ENCODE measurements around the gene FAAP100. TPM values are rescaled to one million over a fixed set of nuclear protein-coding genes. Genes with fewer than 3 reads are reported as not detected.

The FAAP100 gene
- total and polyA plus RNA-seq, 12 donors: 8.7 to 30.6 (median 13.3) TPM

- ATAC-seq (no peak), DNase-seq (no peak)
- no peak overlapping the region for H3K4me3 ChIP-seq
- TF ChIP-seq CTCF (IDR thresholded peaks at IDR 0.05): no peak
- H3K9me3 ChIP-seq: no peaks in the 10 kb centered on the region
- peaks cover 8 to 26% (median 22%) of the 10 kb centered on the region in 9 donors for H3K4me1 ChIP-seq
- no peak overlapping the region for H3K27ac ChIP-seq
- H3K27me3 ChIP-seq: no peaks in the 10 kb centered on the region
- peaks cover 0 to 99% (median 52%) of the 10 kb centered on the region in 9 donors for H3K36me3 ChIP-seq
- WGBS, 2 donors: 89 to 90% methylated on average over 11 of the region's 11 CpGs
- intact Hi-C loops (cut with DNase I): no loop called here
These were observed 18.8 kb upstream of the FAAP100 start for GRCh38 chr17:81570964-81571363.

GRCh38 chr17:81569986-81570514 is 17.9 kb upstream of the FAAP100 start:
- intact Hi-C loops (cut with DNase I): loop anchor here in 1 of 10 donors (5.0 kb wide), 1 partner anchor 32 kb away; no protein-coding TSS in a partner anchor
- no peak for ATAC-seq
- no peak for TF ChIP-seq CTCF (IDR thresholded peaks at IDR 0.05)
- peaks cover 9 to 32% (median 27%) of the 10 kb centered on the region in 9 donors for H3K4me1 ChIP-seq
- H3K27me3 ChIP-seq: no peaks in the 10 kb centered on the region
- H3K36me3 ChIP-seq: peaks cover 0 to 100% (median 61%) of the 10 kb centered on the region in 9 donors
- no peak overlapping the region for H3K27ac ChIP-seq
- no peak for DNase-seq
- no peak overlapping the region for H3K4me3 ChIP-seq
- no peaks in the 10 kb centered on the region for H3K9me3 ChIP-seq
- 95 to 97% methylated on average over 18 of the region's 18 CpGs for WGBS, 2 donors

GRCh38 chr17:81568416-81568815 is 16.3 kb upstream of the FAAP100 start:
- Histone ChIP-seq H3K36me3 (peaks cover 0 to 100% (median 72%) of the 10 kb centered on the region in 9 donors), H3K9me3 (no peaks in the 10 kb centered on the region), H3K4me1 (peaks cover 9 to 46% (median 25%) of the 10 kb centered on the region in 9 donors), H3K27me3 (no peaks in the 10 kb centered on the region), H3K27ac (peak overlapping the region in 2 of 10 donors; percentile 9 to 90), H3K4me3 (no peak overlapping the region)
- WGBS, 2 donors: 91 to 93% methylated on average over 10 of the region's 10 CpGs
- intact Hi-C loops (cut with DNase I): loop anchor here in 1 of 10 donors (5.0 kb wide), 1 partner anchor 34 kb away; no protein-coding TSS in a partner anchor
- DNase-seq: no peak
- no peak for TF ChIP-seq CTCF (IDR thresholded peaks at IDR 0.05)
- ATAC-seq: no peak

- H3K9me3 ChIP-seq: no peaks in the 10 kb centered on the region
- TF ChIP-seq CTCF (IDR thresholded peaks at IDR 0.05): no peak
- H3K4me1 ChIP-seq: peaks cover 9 to 46% (median 25%) of the 10 kb centered on the region in 9 donors
- H3K27me3 ChIP-seq: no peaks in the 10 kb centered on the region
- H3K27ac ChIP-seq: peak overlapping the region in 9 of 10 donors; percentile 31 to 90 (median 78)
- peak overlapping the region in 2 of 10 donors; percentile 2 to 23 for H3K4me3 ChIP-seq
- DNase-seq (no peak), ATAC-seq (peak in 1 of 8 donors; percentile 5)
- intact Hi-C loops (cut with DNase I): loop anchor here in 1 of 10 donors (5.0 kb wide), 1 partner anchor 35 kb away; no protein-coding TSS in a partner anchor
- H3K36me3 ChIP-seq: peaks cover 7 to 100% (median 69%) of the 10 kb centered on the region in 9 donors
- WGBS, 2 donors: 60 to 70% methylated on average over 4 of the region's 4 CpGs
These were observed 15.0 kb upstream of the FAAP100 start for GRCh38 chr17:81567191-81567590.
